GM03348 (cell line): ENCODE measurements around the gene LAD1.
A peak's percentile ranks its signal among the peaks of the same experiment; 100 is the strongest.

Source experiments
- DNase-seq: peaks from one replicate; pipeline ENCODE4 v3.0.0; 2012; ENCODE audit warnings: low spot score

The LAD1 gene

GRCh38 chr1:201363467-201363866 lies 35.7 kb downstream of the LAD1 start:
- DNase-seq: no peak

GRCh38 chr1:201362906-201363305 lies 36.2 kb downstream of the LAD1 start:
- DNase-seq: no peak

GRCh38 chr1:201361652-201362504 lies 37.2 kb downstream of the LAD1 start:
- peak; percentile 92 for DNase-seq

GRCh38 chr1:201360901-201361651 lies 38.0 kb downstream of the LAD1 start:
- no peak for DNase-seq

GRCh38 chr1:201360486-201360885 lies 38.6 kb downstream of the LAD1 start:
- no peak for DNase-seq

GRCh38 chr1:201359873-201360210 lies 39.3 kb downstream of the LAD1 start:
- no peak for DNase-seq

GRCh38 chr1:201359031-201359872 lies 39.9 kb downstream of the LAD1 start:
- DNase-seq: no peak

GRCh38 chr1:201358596-201358995 lies 40.5 kb downstream of the LAD1 start:
- no peak for DNase-seq

GRCh38 chr1:201357636-201358348 lies 41.3 kb downstream of the LAD1 start:
- DNase-seq: no peak

- DNase-seq: no peak
Observed at GRCh38 chr1:201357211-201357610, 41.9 kb downstream of the LAD1 start.

- no peak for DNase-seq
Observed at GRCh38 chr1:201356701-201357100, 42.4 kb downstream of the LAD1 start.

GRCh38 chr1:201356236-201356635 lies 42.9 kb downstream of the LAD1 start:
- DNase-seq: no peak

GRCh38 chr1:201355471-201355870 lies 43.7 kb downstream of the LAD1 start:
- DNase-seq: no peak

GRCh38 chr1:201354901-201355295 lies 44.2 kb downstream of the LAD1 start:
- no peak for DNase-seq

- no peak for DNase-seq
Observed at GRCh38 chr1:201354151-201354900, 44.8 kb downstream of the LAD1 start.

- no peak for DNase-seq
Observed at GRCh38 chr1:201353186-201353940, 45.8 kb downstream of the LAD1 start.

GRCh38 chr1:201351617-201352016 lies 47.5 kb downstream of the LAD1 start:
- no peak for DNase-seq

GRCh38 chr1:201350884-201351283 lies 48.2 kb downstream of the LAD1 start:
- DNase-seq: no peak

- no peak for DNase-seq
Observed at GRCh38 chr1:201350361-201350725, 48.8 kb downstream of the LAD1 start.

- no peak for DNase-seq
Observed at GRCh38 chr1:201349092-201349491, 50.0 kb downstream of the LAD1 start.

GRCh38 chr1:201348211-201348566 lies 50.9 kb downstream of the LAD1 start:
- DNase-seq: peak; percentile 81
